HCT116 (cell line): ENCODE measurements around the gene SLC22A4. TPM values are rescaled to one million over a fixed set of nuclear protein-coding genes. Genes with fewer than 3 reads are reported as not detected.

Experiments
- ATAC-seq: fragments of 200-7000 bp; cut with Tn5 transposase; 2 replicates; pipeline ENCODE4 v1.9.1; 2020; ENCODE audit warnings: mild to moderate bottlenecking, moderate library complexity
- BruUV-seq: library from RNA; stranded (reverse); fragments of 400-500 nt; replicated peaks from 2 replicates; lab custom pipeline; 2021; lab: Mats Ljungman, UMichigan
- CTCF ChIA-PET: fragments of 300-600 bp; sonication (Branson Sonifier 250); formaldehyde crosslinking; loops from one replicate; lab custom pipeline; 2021; ENCODE audit warnings: antibody characterized with exemption; lab: Charles Lee
- POLR2A ChIA-PET: fragments of 300-600, 350-600 bp; sonication (Branson Sonifier 250); formaldehyde crosslinking; loops from one replicate; lab custom pipeline; 2021; ENCODE audit warnings: antibody characterized with exemption; lab: Charles Lee
- RAD21 ChIA-PET, 2 experiments: fragments of 300-600 bp; sonication (Branson Sonifier 250); formaldehyde crosslinking; loops; one replicate each; lab custom pipeline; 2023; ENCODE audit warnings: low total read pairs in 2 of 2; ENCODE audit not compliant: uncharacterized antibody in 2 of 2, unreplicated experiment in 2 of 2, low non-redundant PET in 1 of 2; lab: Charles Lee
- DNase-seq: peaks from one replicate; pipeline ENCODE4 v3.0.0-alpha.2; 2010; ENCODE audit warnings: low read depth, low spot score
- H2AFZ ChIP-seq: fragments of 200-600 bp; shearing (Covaris generic), sonication (generic); 2 replicates; pipeline ENCODE4 v1.6.1; 2017; ENCODE audit warnings: low read depth, mixed run types, mixed read lengths, antibody characterized with exemption, low read length; ENCODE audit not compliant: poor library complexity, severe bottlenecking
- H3K27ac ChIP-seq: 2 replicates; pipeline ENCODE4 v1.5.1; 2012; ENCODE audit warnings: low read depth, low read length
- H3K27me3 ChIP-seq: fragments of 200-600 bp; sonication (generic); 2 replicates; pipeline ENCODE4 v1.6.1; 2016; ENCODE audit warnings: mixed run types, low read length, mixed read lengths; ENCODE audit not compliant: insufficient read depth
- H3K36me3 ChIP-seq, 2 experiments: fragments of 200-500 bp in 1 of 2; fragments of 200-600 bp in 1 of 2; sonication (Bioruptor generic) in 1 of 2; sonication (generic) in 1 of 2; 2 replicates each; pipeline versions ENCODE4 v1.5.1 to v1.6.1; 2014 to 2016; ENCODE audit warnings: low read length in 2 of 2, inconsistent platforms in 1 of 2, mixed read lengths in 1 of 2, mixed run types in 1 of 2; ENCODE audit not compliant: insufficient read depth in 2 of 2, control insufficient read depth in 1 of 2
- H3K4me1 ChIP-seq, 2 experiments: fragments of 200-600 bp in 1 of 2; sonication (generic) in 1 of 2; 2 replicates each; pipeline versions ENCODE4 v1.5.1 to v1.6.1; 2012 to 2017; ENCODE audit warnings: low read length in 2 of 2, inconsistent platforms in 1 of 2, mild to moderate bottlenecking in 1 of 2, mixed read lengths in 1 of 2, mixed run types in 1 of 2, moderate library complexity in 1 of 2; ENCODE audit not compliant: insufficient read depth in 2 of 2, control insufficient read depth in 1 of 2
- H3K4me2 ChIP-seq: fragments of 200-600 bp; sonication (generic); 2 replicates; pipeline ENCODE4 v1.6.1; 2017; ENCODE audit warnings: mixed run types, low read length, mixed read lengths
- H3K4me3 ChIP-seq, 2 experiments: fragments of 200-600 bp in 1 of 2; sonication (generic) in 1 of 2; replicated peaks in 1 of 2; 2 replicates each; pipeline ENCODE4 v1.5.1; 2011 to 2016; ENCODE audit warnings: low read length in 2 of 2, control low read depth in 1 of 2, low read depth in 1 of 2, mild to moderate bottlenecking in 1 of 2, mixed read lengths in 1 of 2, mixed run types in 1 of 2
- H3K79me2 ChIP-seq: fragments of 200-600 bp; sonication (generic); 2 replicates; pipeline ENCODE4 v1.6.1; 2017; ENCODE audit warnings: mild to moderate bottlenecking, mixed run types, low read length, moderate library complexity, mixed read lengths; ENCODE audit not compliant: insufficient read depth
- H3K9ac ChIP-seq: fragments of 200-600 bp; sonication (generic); 2 replicates; pipeline ENCODE4 v1.6.1; 2016; ENCODE audit warnings: low read length, mixed read lengths
- H3K9me2 ChIP-seq: fragments of 200-600 bp; sonication (generic), shearing (Covaris generic); 2 replicates; pipeline ENCODE4 v1.6.1; 2017; ENCODE audit warnings: mixed run types, mild to moderate bottlenecking, moderate library complexity; ENCODE audit not compliant: insufficient read depth
- H3K9me3 ChIP-seq, 2 experiments: fragments of 200-500 bp in 1 of 2; fragments of 200-600 bp in 1 of 2; sonication (Bioruptor generic) in 1 of 2; sonication (generic) in 1 of 2; 2 replicates each; pipeline ENCODE4 v1.6.1; 2014 to 2017; ENCODE audit warnings: low read length in 2 of 2, mixed read lengths in 2 of 2, inconsistent platforms in 1 of 2, low read depth in 1 of 2, mild to moderate bottlenecking in 1 of 2, mixed run types in 1 of 2, moderate library complexity in 1 of 2; ENCODE audit not compliant: control insufficient read depth in 1 of 2, insufficient read depth in 1 of 2
- H4K20me1 ChIP-seq: fragments of 200-600 bp; sonication (generic), shearing (Covaris generic); 2 replicates; pipeline ENCODE4 v1.6.1; 2017; ENCODE audit warnings: mixed run types, mild to moderate bottlenecking, moderate library complexity; ENCODE audit not compliant: insufficient read depth
- CBX3 ChIP-seq: IDR thresholded peaks from 2 replicates; pipeline ENCODE4 v1.6.1; 2012; ENCODE audit warnings: low read depth
- CTCF ChIP-seq, 3 experiments: fragments of 200-600 bp in 1 of 3; sonication (generic) in 1 of 3; IDR thresholded peaks in 2 of 3; conservative IDR thresholded peaks in 1 of 3; 2 replicates each; pipeline ENCODE4 v1.5.1; 2012 to 2017; ENCODE audit warnings: low read depth in 2 of 3, low read length in 2 of 3, antibody characterized with exemption in 1 of 3, borderline replicate concordance in 1 of 3, control low read depth in 1 of 3, mild to moderate bottlenecking in 1 of 3, mixed read lengths in 1 of 3, mixed run types in 1 of 3, moderate library complexity in 1 of 3; ENCODE audit not compliant: insufficient read depth in 1 of 3
- EGR1 ChIP-seq: IDR thresholded peaks from 2 replicates; pipeline ENCODE4 v1.6.1; 2012; ENCODE audit warnings: low read depth
- EZH2phosphoT487 ChIP-seq: fragments of 200-600 bp; IDR thresholded peaks from 2 replicates; pipeline ENCODE4 v1.6.1; 2018; ENCODE audit warnings: antibody characterized with exemption, borderline replicate concordance
- FOSL1 ChIP-seq: IDR thresholded peaks from 2 replicates; pipeline ENCODE4 v1.6.1; 2012; ENCODE audit warnings: low read depth
- JUND ChIP-seq: IDR thresholded peaks from 2 replicates; pipeline ENCODE4 v1.6.1; 2012
- POLR2A ChIP-seq: IDR thresholded peaks from 2 replicates; pipeline ENCODE4 v1.7.0; 2011; ENCODE audit warnings: borderline replicate concordance; ENCODE audit not compliant: insufficient read depth, insufficient read length; ENCODE audit errors: extremely low read depth
- SIN3A ChIP-seq: IDR thresholded peaks from 2 replicates; pipeline ENCODE4 v1.6.1; 2012; ENCODE audit warnings: low read depth
- SP1 ChIP-seq: IDR thresholded peaks from 2 replicates; pipeline ENCODE4 v1.6.1; 2012; ENCODE audit warnings: low read depth
- SRF ChIP-seq: IDR thresholded peaks from 2 replicates; pipeline ENCODE4 v1.6.1; 2012; ENCODE audit warnings: low read depth
- YY1 ChIP-seq: IDR thresholded peaks from 2 replicates; pipeline ENCODE4 v1.6.1; 2011; ENCODE audit warnings: low read length, low read depth, moderate library complexity, mild to moderate bottlenecking; ENCODE audit not compliant: insufficient replicate concordance; ENCODE audit errors: extremely low read depth
- ZFX ChIP-seq: fragments of 450-650 bp; IDR thresholded peaks from 2 replicates; pipeline ENCODE4 v1.6.1; 2017
- ZNF274 ChIP-seq: fragments of 200-500 bp; sonication (Bioruptor generic); IDR thresholded peaks from 2 replicates; pipeline ENCODE4 v1.6.1; 2014; ENCODE audit warnings: mild to moderate bottlenecking, low read depth, low read length, inconsistent platforms
- intact Hi-C: fragments of 100-400 bp; cut with micrococcal nuclease; formaldehyde crosslinking; loops from 2 replicates; pipeline ENCODE4 v1.10.0; 2022
- total RNA-seq: library from RNA; stranded (reverse); gene quantifications from one replicate; pipeline ENCODE4 v1.2.1, GENCODE V29; 2021; ENCODE audit not compliant: unreplicated experiment

The SLC22A4 gene
- total RNA-seq, 1 experiment from 2014 or later: 0.59 TPM

- Histone ChIP-seq H3K27me3 (no peaks in the 10 kb centered on the region), H3K4me2 (no peak overlapping the region), H3K79me2 (no peaks in the 10 kb centered on the region), H3K4me1 (peaks cover 0 to 10% of the 10 kb centered on the region in 2 experiments; a peak in 2 of 4 replicates), H3K9me2 (no peaks in the 10 kb centered on the region), H3K27ac (no peak overlapping the region), H3K4me3 (no peak overlapping the region), H2AFZ (no peak overlapping the region), H3K9me3 (no peaks in the 10 kb centered on the region), H3K36me3 (no peaks in the 10 kb centered on the region), H3K9ac (no peak overlapping the region), H4K20me1 (no peaks in the 10 kb centered on the region)
- CTCF ChIA-PET: no interaction called here
- ATAC-seq: no peak
- intact Hi-C loops: no loop called here
- RAD21 ChIA-PET: no interaction called here
- TF ChIP-seq SIN3A (no peak), ZFX (no peak), EZH2phosphoT487 (no peak), ZNF274 (no peak), YY1 (no peak), CTCF (IDR thresholded peaks at IDR 0.05 in 2 of 3, conservative IDR thresholded peaks at IDR 0.05 in 1 of 3; ENCODE audit: borderline replicate concordance in 1 of 3, insufficient read depth in 1 of 3, low read depth in 2 of 3, low read length in 2 of 3) (no peak), FOSL1 (no peak), POLR2A (no peak), EGR1 (no peak), SRF (no peak), CBX3 (no peak), JUND (no peak), SP1 (no peak)
- no TSS peak for BruUV-seq
- no peak for DNase-seq
- POLR2A ChIA-PET: no interaction called here
Observed at GRCh38 chr5:132322266-132322665, 28.1 kb downstream of the SLC22A4 start.
